Transverse colon (tissue), 4 donors: ENCODE results near the gene SPHK1.

ENCODE experiments used
- EP300 ChIP-seq: sonication (generic); formaldehyde crosslinking; IDR thresholded peaks from one replicate; pipeline ENCODE4 v1.6.1; 2017; ENCODE audit warnings: antibody characterized with exemption, low read depth
- POLR2A ChIP-seq: fragments of 450-650 bp; IDR thresholded peaks from one replicate; pipeline ENCODE4 v1.6.1; 2016; ENCODE audit warnings: antibody characterized with exemption, mild to moderate bottlenecking, moderate library complexity
- POLR2AphosphoS5 ChIP-seq, 3 donors: sonication (generic); formaldehyde crosslinking; IDR thresholded peaks; one replicate each; pipeline ENCODE4 v1.6.1; 2016; ENCODE audit warnings: antibody characterized with exemption in 3 of 3
- TF ChIP-seq, protein P1 (sequence below), 5 experiments: fragments of 200-600 bp in 3 of 5; fragments of 450-650 bp in 2 of 5; sonication (generic) in 3 of 5; IDR thresholded peaks; 1 replicate in 2 of 5; 2 replicates in 3 of 5; pipeline ENCODE4 v1.5.1; 2016 to 2017; ENCODE audit warnings: antibody characterized with exemption in 5 of 5, inconsistent platforms in 3 of 5, mild to moderate bottlenecking in 2 of 5, moderate library complexity in 1 of 5

DNA sequence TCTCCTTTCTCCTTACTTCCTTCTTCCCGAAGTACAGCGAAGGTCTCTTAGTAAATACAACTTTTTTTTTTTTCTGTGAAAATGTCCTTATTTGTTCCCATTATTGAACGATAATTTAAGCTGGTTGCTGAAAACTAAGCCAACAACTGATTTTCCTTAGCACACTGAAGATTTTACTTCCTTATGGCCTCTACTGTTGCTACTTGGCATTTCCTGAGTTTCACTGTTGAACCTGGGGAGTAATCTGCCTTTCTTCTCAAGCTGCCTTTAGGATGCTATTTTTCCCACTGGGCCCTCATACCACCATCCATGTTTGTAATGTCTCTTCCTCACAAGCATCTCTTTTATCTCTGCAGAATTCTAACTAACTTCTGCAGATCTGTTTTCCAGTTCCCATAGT, 42.4 kb downstream of the SPHK1 start:
- no peak for TF ChIP-seq POLR2A
- TF ChIP-seq, protein P1, sequence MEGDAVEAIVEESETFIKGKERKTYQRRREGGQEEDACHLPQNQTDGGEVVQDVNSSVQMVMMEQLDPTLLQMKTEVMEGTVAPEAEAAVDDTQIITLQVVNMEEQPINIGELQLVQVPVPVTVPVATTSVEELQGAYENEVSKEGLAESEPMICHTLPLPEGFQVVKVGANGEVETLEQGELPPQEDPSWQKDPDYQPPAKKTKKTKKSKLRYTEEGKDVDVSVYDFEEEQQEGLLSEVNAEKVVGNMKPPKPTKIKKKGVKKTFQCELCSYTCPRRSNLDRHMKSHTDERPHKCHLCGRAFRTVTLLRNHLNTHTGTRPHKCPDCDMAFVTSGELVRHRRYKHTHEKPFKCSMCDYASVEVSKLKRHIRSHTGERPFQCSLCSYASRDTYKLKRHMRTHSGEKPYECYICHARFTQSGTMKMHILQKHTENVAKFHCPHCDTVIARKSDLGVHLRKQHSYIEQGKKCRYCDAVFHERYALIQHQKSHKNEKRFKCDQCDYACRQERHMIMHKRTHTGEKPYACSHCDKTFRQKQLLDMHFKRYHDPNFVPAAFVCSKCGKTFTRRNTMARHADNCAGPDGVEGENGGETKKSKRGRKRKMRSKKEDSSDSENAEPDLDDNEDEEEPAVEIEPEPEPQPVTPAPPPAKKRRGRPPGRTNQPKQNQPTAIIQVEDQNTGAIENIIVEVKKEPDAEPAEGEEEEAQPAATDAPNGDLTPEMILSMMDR (IDR thresholded peaks at IDR 0.05) = no peak
- no peak for TF ChIP-seq POLR2AphosphoS5 (IDR thresholded peaks at IDR 0.05)
- TF ChIP-seq EP300 = no peak
